Rectal smooth muscle tissue (tissue), 1 donor: ENCODE measurements around the gene MCEMP1.

ENCODE experiments used
- H3K27ac ChIP-seq: one replicate; pipeline ENCODE4 v1.7.0; 2013; ENCODE audit warnings: low read depth, low read length, inconsistent platforms
- H3K27me3 ChIP-seq: one replicate; pipeline ENCODE4 v1.7.0; 2013; ENCODE audit warnings: low read length; ENCODE audit not compliant: control insufficient read depth, insufficient read depth
- H3K36me3 ChIP-seq: one replicate; pipeline ENCODE4 v1.7.0; 2013; ENCODE audit warnings: low read length; ENCODE audit not compliant: control insufficient read depth, insufficient read depth
- H3K4me1 ChIP-seq: one replicate; pipeline ENCODE4 v1.7.0; 2013; ENCODE audit warnings: low read length; ENCODE audit not compliant: control insufficient read depth, insufficient read depth
- H3K4me3 ChIP-seq: one replicate; pipeline ENCODE4 v1.7.0; 2013; ENCODE audit warnings: low read length
- H3K9ac ChIP-seq: one replicate; pipeline ENCODE4 v1.7.0; 2013; ENCODE audit warnings: low read length

MCEMP1 gene

DNA sequence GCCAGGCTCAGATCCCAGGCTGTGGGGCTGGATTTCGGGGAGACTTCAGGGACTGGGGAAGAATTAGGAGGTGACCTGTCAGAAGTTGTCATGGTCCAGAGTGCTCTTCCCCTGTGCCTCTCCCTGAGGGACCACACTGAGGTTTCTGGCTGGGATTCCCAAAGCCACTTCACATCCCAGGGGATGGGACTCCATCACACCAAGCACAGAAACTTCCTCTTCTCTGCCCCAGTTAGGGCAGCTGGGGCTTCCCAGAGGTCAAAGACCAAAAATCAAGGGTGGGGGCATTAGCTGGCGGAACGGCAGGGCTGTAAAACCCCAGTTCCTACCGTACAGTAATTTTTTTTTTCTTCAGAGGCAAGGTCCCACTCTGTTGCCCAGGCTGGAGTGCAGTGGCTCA is 17.6 kb downstream of the MCEMP1 start:
- Histone ChIP-seq H3K4me1 (no peaks in the 10 kb centered on the region), H3K4me3 (no peak overlapping the region), H3K36me3 (no peaks in the 10 kb centered on the region), H3K27ac (no peak overlapping the region), H3K9ac (no peak overlapping the region), H3K27me3 (peaks cover 6% of the 10 kb centered on the region)

DNA sequence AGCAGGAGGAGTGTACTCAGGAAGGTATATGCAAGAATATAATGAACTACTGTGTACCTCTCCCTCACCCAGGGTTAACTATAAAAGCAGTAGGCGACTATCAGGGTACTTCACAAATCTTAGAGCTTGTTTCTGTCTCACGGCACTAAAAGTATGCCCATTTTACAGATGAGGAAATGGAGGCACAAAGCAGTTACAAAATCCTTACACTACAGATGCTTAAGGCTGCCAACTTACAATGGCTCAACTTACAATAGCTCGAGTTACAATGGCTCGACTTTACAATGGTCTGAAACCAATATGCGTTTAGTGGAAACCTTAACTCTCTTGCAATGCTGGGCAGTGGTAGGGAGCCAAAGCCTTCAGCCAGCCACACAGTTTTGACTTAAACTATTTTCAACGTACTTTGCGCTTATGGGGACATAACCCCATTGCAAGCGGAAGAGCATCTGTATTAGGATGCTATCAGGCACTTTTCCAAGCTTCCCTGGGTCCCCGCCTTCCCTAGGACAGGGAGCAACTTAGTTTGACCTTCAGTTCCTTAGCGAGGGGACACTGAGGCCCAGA is 20.9 kb downstream of the MCEMP1 start:
- Histone ChIP-seq H3K27me3 (peaks cover 6% of the 10 kb centered on the region), H3K9ac (no peak overlapping the region), H3K4me1 (no peaks in the 10 kb centered on the region), H3K36me3 (no peaks in the 10 kb centered on the region), H3K27ac (no peak overlapping the region), H3K4me3 (no peak overlapping the region)

DNA sequence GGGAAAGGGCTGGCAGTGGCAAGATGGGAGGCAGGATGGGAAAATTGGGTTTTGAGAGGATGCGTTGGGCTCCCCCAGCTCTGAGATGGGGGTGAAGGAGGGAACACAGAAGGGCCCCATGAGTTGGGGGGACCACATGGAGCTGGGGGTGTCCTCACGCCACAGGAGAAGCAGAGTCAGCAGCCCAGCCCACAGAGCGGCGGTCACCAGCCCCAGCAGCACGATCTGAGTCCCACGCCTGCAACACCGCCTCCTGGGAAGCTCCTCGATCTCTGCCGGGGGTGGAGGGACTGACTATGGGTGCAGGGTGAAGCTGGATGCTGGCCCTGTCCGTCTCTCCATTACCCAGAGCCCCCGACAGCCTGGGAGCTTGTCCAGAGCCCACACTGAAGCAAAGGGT is 21.7 kb downstream of the MCEMP1 start:
- H3K9ac ChIP-seq: no peak overlapping the region
- no peaks in the 10 kb centered on the region for H3K36me3 ChIP-seq
- no peak overlapping the region for H3K27ac ChIP-seq
- no peaks in the 10 kb centered on the region for H3K4me1 ChIP-seq
- peaks cover 6% of the 10 kb centered on the region for H3K27me3 ChIP-seq
- no peak overlapping the region for H3K4me3 ChIP-seq

DNA sequence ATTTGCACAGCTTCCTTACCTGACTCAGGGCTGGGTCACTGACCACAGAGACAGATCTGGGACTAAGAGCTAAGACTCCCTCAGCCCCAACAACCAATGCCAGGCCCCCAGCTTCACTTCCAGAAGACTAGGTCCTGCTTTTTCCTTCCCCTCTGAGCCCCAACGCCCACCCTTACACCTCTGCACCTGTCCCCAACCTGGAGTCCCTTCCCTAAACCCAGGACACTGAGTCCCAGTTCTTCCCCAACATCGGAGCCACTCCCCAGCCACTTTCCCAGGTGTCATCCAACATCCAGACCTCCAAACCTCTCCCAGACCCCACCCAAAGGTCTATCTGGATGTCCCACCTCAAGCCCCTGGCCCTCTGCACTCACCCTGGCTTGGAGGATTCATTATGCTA is 22.1 kb downstream of the MCEMP1 start:
- Histone ChIP-seq H3K4me1 (no peaks in the 10 kb centered on the region), H3K27me3 (peaks cover 6% of the 10 kb centered on the region), H3K4me3 (no peak overlapping the region), H3K36me3 (no peaks in the 10 kb centered on the region), H3K9ac (no peak overlapping the region), H3K27ac (no peak overlapping the region)

DNA sequence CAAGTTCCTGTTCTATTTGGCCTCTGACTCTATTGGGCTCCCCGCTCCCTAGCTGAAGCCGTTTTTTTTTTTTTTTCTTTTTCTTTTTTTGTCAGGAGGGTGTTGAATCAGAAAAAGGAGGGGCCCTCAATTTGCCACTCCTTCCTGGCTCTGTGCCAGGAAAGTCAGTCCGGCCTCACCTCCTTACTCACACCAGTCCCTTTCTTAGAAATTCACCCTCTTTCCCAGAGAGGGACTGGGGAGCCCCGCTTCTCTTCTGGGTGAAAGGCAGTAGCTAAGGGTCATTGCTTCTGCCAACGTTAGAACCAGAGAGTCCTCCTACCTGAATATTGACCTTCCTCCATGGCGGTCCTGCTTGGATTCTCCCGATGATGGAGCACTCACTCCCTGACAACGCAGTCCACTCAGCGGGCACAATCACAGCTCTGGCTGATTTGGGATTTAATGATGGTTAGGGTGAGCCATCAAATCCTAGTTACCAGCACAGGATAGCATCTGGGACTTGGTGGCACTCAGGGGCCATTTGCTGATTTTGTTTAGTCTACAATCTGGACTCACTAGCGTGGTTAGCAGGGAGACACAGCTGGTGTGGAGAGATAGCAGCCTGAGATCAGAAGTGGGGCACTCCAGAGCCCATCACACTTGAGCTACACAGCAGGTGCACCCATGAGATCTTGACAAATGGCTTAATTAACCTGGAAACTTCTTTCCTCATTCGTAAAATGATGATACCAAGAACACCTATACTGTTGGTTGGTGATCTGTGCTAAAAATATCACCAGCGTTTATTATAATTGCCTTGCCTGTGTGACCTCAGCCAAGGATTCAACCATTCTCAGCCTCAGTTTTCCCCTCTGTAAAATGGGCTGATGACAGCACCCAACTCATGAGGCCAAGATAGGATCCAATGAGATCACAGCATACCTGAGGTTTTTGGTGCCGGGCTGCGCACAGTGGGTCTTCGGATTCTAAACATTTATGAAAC is 22.8 kb downstream of the MCEMP1 start:
- H3K9ac ChIP-seq: no peak overlapping the region
- no peaks in the 10 kb centered on the region for H3K4me1 ChIP-seq
- no peak overlapping the region for H3K27ac ChIP-seq

DNA sequence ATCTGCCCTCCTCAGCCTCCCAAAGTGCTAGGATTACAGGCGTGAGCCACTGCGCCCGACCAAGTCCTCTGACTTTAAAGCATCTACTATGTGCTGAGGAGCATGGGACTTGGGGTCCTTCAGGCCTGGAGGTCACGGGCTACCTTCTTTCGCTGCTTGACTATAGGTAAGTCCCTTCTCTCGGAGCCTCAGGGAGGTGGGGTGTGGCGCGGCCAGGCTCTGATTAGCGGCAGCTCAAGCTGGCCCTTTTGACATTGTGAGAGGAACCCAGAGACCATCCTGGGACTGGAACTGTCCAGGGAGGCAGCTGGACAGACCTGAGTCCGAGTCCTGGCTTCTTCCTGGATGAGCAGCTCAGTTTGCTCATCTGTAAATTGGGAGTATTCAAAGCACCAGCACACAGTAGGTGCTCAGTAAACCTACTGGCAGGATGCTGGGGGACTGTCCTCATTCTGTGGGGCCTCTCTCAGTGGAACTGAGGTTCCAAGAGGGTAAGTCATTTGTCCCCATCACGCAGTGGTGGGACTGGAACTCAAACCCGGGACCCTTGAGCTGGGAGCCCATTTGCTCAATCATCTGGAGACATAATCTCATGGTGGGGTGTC is 24.3 kb downstream of the MCEMP1 start:
- H3K36me3 ChIP-seq: no peaks in the 10 kb centered on the region
- H3K9ac ChIP-seq: no peak overlapping the region
- H3K27me3 ChIP-seq: peaks cover 6% of the 10 kb centered on the region
- H3K4me1 ChIP-seq: no peaks in the 10 kb centered on the region
- no peak overlapping the region for H3K4me3 ChIP-seq
- H3K27ac ChIP-seq: no peak overlapping the region

More for the DNA sequence above, 22.8 kb downstream of the MCEMP1 start:
- Histone ChIP-seq H3K27me3 (peaks cover 6% of the 10 kb centered on the region), H3K4me3 (no peak overlapping the region), H3K36me3 (no peaks in the 10 kb centered on the region)

DNA sequence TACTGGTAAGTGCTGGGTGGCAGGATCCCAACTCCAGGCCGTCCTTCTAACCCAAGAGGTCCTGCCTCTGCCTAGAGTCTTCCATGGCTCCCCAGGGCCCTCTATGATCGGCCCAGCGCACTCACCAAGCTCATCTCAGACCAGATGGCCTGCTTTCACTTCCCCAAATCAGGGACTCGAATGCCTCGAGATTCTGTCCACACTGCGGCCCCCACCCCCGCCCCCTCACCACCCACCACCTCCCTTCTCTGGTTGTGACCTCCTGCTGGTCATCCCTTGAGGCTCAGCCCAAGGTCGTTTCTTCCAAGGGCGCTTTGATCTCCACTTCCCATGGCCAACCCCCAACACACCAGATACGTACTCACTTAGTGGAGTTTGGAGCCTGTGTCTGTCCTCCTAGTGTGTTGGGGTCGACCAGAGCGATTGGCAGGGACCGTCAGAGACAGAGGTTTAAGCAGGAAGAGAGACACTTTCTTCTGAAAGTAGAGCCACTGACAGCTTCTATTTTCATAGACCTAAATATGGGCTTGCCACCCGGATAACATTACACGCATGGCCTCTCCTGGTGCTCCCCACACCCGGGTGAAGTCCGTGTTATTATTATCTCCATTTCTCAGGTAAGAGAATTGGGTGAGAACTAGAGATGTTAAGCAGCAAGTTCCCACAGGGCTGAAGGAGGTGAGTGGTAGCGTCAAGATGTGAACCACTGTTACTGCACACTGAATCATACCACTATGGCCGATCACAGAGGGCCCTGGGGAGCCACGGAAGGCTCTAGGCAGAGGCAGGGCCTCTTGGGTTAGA is 25.0 kb downstream of the MCEMP1 start, which contains the start of gene FCER2:
TSS of gene FCER2 (minus strand) at position 478 of the 804 bp plus-strand sequence. CDS start 2,371 bp downstream, outside the sequence.
- Histone ChIP-seq H3K4me3 (no peak within 1 kb of the TSS), H3K36me3 (no peaks in the 10 kb centered on the region), H3K27ac (no peak within 1 kb of the TSS), H3K27me3 (peaks cover 6% of the 10 kb centered on the region), H3K4me1 (no peaks in the 10 kb centered on the region), H3K9ac (no peak within 1 kb of the TSS)

DNA sequence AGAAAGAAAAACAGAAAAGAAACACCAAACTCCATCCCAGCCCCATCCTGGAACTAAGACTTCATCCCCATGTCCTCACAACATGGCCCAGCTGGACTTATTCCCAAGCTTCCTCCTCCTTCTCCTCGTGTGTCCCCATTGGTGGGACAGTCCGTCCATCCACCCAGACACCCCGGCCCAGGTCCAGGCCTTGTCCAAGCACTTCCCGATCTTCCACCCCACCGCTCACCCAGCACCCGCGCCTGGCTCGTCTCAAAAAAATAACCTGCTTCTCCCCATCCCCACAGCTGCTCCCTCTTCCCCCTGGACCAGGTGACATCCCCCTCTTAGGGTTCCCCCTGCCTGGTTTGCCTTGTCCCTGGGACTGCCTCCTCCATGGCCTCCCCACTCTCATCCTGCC is 26.4 kb downstream of the MCEMP1 start:
- Histone ChIP-seq H3K4me3 (no peak overlapping the region), H3K4me1 (no peaks in the 10 kb centered on the region), H3K27ac (no peak overlapping the region), H3K27me3 (no peaks in the 10 kb centered on the region), H3K36me3 (no peaks in the 10 kb centered on the region), H3K9ac (no peak overlapping the region)

DNA sequence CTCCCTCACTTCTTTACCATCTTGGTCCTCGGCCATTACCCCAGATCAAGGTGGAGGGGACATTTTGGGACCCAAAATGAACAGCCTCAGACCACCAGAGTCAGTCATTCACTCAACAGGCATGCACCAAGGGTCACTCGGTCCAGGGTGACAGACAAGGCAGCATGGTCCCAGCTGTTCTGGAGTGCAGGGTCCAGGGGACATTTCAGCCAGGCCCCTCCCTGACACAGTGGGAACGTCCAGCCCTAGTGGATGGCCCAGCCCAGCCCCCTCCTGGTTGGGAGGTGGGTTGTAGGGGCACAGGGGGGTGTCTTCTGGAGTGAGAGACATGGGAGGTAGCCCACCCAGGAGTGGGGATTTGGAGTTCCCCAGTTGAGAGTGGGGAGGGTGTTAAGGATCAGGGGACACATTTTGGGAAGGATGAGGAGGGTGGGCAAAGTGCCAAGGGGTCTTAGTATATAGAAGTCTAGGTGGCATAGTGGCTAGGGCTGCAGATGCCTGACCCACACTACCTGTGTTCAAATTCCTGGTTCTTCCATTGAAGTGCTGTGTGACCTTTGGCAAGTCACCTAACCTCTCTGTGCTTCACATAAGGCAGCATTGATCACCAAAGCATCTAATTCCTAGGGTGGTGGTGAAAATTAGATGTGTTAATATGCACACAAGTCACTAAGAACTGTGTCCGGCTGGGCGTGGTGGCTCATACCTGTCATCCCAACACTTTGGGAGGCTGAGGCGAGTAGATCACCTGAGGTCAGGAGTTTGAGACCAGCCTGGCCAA is 27.6 kb downstream of the MCEMP1 start:
- H3K4me3 ChIP-seq: no peak overlapping the region
- H3K36me3 ChIP-seq: no peaks in the 10 kb centered on the region

DNA sequence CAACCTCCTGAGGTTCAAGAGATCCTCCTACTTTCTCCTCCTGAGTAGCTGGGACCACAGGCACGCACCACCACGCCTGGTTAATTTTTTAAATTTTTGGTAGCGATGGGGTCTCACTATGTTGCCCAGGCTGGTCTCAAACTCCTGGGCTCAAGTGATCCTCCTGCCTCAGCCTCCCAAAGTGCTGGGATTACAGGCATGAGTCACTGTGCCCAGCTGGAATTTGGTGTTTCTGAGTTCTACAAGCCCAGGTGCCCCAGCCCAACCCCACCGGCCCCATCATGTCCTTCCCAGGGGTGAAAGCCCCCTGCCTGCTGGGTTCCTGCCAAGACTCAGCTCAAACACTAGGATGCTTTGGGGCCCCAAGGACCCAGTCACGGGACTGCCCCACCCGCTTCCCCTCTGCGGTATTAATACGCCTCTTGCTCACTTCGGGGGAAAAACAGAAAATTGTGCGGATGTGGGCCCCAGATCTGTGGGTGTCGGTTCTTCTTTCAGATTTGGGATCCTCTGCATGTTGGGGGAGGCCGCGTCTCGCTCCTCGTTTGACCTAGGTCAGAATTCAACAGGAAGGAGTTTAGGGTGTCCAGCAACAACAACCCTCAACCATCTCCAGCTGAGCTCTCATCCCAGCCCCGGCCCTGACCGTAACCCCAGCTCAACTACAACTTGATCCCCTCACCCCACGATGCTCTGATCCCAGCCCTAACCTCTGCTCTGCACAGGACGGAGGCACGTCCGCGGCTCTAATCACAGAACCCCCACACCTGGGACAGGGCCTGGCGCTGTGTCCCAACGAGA is 28.7 kb downstream of the MCEMP1 start:
- H3K27me3 ChIP-seq: no peaks in the 10 kb centered on the region
- H3K9ac ChIP-seq: no peak overlapping the region
- no peaks in the 10 kb centered on the region for H3K36me3 ChIP-seq
- H3K27ac ChIP-seq: no peak overlapping the region
- no peak overlapping the region for H3K4me3 ChIP-seq
- no peaks in the 10 kb centered on the region for H3K4me1 ChIP-seq

More for the DNA sequence above, 27.6 kb downstream of the MCEMP1 start:
- Histone ChIP-seq H3K27me3 (no peaks in the 10 kb centered on the region), H3K4me1 (no peaks in the 10 kb centered on the region), H3K9ac (no peak overlapping the region), H3K27ac (no peak overlapping the region)
